HG03095 (cell line): ENCODE measurements around the gene PDXP.
"Not testable (repeated sequence)": the region's sequence is repeated elsewhere in the genome, so short reads cannot be mapped to it uniquely, and the experiment has no call there.

Experiments
- ATAC-seq: cut with Tn5 transposase; IDR thresholded peaks from one replicate; pipeline ENCODE4 v1.9.1; 2021; ENCODE audit warnings: moderate library complexity; ENCODE audit not compliant: unreplicated experiment

The PDXP gene

DNA sequence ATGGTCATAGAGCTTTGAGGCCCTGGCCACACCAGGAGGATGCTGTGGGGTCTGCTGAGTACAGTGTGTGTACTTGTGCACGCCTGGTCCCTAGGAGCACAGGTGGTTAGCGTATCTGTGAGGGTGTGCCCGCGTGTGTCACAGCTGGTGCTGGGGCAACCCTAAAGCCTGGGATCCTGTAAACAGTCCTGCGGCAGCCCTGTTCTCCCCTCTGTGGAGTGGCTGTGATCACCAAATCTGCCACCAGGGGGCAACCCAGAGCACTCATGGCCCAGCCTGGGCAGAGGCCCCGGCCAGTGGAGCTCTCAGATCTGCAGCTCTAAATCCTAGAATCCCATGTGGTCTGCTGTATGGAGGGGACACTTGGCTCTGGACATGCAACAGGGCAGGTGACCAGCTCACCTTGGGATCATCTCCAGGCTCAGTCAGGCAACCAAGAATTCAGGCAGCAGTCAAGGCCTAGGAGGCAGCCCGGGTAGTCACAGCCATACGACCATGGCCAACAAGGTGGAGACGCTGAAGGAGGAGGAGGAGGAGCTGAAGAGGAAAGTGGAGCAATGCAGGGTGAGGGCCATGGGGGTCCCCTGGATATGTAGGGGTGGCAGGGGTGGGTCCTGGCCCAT lies 15.2 kb upstream of the PDXP start:
- peak; percentile 43 for ATAC-seq

DNA sequence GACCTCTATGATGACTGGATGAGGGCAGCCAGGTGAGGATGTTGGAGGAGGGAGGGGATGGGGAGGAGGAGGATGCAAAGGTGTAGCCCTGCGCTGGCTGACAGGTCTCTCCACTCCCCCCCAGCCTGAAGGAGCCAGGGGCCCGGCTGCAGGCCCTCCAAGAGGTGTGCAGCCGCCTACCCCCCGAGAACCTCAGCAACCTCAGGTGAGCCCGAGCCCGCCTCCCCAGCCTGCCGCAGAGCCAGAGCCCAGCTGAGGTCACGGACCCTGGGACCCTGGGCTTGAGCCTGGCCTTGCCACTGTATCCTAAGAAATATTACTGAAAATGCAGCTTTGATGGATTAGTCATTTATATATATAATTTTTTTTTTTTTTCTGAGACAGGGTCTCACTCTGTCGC lies 11.2 kb upstream of the PDXP start:
- ATAC-seq = no peak

DNA sequence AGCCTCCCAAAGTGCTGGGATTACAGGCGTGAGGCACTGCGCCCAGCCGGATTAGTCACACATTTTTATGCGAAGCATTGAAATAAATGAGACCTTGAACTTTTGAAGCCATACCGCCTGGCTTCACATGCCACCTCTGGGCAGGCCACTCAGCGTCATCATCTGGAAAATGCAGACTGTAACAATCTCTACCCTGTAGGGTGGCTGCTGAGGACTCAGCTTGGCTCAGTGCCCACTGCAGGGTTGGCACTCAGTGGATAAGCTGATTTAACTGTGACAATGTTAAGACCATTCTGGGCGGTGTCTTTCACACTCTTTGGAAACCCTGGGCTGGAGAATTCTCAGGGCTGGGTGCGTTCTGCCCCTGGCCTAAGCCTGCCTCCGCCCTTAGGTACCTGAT lies 10.6 kb upstream of the PDXP start:
- no peak for ATAC-seq

DNA sequence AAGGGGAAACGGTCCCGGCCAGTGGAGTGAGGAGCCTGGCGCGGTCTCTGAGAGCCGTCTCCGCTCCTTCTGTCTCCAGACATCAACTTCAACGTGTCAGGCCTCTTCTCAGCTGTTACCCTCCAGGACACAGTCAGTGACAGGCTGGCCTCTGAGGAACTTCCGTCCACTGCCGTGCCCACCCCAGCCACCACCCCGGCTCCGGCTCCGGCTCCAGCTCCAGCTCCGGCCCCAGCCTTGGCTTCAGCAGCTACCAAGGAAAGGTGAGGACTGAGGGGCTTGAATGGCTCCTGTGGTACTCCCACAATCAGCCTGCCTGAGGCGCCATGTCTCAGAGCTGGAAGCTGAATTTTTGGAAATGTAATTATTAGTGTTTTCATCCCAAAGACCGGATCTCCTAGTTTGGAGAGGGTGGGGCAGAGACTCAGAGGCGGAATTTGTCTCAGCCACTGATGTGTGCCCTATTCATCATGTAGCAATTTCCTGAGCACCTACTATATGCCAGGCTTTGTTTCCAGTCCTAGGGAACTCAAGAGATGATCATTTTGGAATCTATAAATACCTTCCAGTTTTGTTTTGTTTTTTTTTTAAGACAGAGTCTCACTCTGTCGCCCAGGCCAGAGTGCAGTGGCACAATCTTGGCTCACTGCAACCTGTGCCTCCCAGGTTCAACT lies 7.9 kb upstream of the PDXP start:
- ATAC-seq = no peak

DNA sequence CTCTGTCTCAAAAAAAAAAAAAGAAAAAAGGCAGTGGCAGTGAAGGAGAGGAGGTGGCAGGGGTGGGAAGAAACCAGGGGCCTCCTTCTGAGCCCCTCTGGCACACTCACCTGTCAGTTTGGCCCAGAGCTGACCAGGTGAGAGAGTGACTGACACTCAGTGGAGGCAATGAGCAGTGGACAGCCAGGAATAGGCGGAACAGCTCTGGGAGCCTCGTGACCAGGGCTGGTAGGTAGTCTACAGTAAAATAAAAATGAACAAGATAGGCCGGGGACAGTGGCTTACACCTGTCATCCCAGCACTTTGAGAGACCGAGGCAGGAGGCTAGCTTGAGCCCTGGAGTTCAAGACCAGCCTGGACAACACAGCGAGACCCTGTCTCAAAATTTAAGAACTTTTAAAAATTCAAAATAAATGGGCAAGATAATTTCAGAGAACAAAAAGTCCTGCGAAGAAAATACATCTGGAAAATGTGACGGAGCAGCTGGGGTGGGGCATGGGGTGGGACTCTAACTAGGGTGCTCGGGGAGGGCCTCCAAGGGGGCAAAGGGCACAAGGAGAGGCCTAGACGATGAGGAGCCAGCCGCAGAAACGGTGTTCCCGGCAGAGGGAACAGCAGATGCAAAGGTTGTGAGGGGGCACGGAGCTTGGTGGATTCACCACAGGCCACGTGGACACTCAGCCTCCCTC lies 3.8 kb upstream of the PDXP start:
- no peak for ATAC-seq

DNA sequence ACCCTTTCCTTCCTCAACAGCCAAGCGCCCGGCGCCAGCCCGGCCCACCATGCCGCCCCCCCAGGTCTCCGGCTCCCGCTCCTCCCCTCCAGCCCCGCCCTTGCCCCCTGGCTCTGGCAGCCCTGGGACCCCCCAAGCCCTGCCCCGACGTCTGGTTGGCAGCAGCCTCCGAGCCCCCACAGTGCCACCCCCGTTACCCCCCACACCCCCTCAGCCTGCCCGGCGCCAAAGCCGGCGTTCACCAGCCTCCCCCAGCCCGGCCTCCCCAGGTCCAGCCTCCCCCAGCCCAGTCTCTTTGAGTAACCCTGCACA lies 3.3 kb upstream of the PDXP start:
- ATAC-seq = no peak

DNA sequence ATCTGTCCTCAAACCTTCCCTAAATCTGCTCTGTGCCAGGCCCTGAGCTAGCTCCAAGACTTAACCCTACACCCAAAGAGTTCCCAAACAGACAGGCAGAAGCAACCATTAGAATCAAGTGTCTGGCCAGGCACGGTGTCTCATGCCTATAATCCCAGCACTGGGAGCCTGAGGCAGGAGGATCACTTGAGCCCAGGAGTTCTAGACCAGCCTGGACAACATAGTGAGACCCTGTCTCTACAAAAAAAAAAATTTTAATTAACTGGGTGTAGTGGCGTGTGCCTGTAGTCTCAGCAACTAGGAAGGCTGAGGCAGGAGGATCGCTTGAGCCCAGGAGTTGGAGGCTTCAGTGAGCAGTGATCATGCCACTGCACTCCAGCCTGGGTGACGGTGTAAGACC lies 1.9 kb upstream of the PDXP start:
- ATAC-seq = not testable (repeated sequence)

DNA sequence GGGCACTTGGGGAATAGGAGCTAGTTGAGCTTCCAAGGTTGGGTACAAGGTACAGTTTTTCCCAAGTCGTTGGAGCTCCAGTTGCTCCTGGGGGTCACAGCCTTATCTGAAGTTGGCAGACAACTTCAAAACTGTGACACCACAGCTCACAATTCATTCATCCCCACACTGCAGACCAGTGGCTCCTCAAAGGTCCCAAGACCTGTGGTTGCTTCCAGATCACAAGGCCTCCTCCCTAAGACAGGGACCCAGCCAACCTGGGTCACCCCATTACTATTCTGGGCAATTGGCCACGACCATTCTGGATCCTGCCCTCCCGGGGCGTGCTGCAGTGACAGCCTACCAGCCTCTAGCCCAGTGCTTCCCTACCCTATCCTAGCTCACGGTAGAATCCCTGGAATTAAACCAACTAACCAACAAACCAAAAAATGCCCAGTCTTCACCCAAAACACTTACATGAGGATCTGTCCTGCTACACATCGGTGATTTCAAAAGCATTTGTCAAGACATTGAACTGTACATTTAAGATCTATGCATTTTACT lies 862 bp upstream of the PDXP start:
- no peak for ATAC-seq

DNA sequence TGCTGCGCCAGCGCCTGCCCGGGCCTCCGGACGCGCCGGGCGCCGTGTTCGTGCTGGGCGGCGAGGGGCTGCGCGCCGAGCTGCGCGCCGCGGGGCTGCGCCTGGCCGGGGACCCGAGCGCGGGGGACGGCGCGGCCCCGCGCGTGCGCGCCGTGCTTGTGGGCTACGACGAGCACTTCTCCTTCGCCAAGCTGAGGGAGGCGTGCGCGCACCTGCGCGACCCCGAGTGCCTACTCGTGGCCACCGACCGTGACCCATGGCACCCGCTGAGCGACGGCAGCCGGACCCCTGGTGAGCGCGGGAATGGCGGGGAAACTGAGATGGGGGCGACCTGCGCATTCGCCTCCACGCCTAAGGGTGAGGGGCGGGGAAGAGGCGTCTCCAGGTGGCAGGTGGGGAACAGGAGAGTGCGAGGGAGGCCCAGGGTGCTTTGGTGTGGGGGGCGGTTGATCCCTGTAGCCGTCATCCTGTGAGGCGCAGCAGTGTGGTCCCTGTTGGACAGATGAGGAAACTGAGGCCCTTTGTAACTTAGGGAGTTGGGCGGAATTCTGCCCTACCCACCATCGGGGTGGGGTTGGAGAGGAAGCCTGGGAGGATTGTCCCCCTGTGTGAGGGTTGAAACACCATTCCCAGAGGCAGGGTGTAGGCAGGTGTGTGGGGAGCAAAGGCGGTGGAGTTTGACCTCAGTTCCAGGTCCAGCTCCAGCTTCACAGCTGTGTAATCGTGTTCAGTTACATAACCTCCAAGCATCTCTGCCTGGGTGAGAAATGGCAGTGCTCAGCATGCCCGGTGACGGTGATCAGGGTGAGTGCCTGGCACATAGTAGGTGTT lies 758 bp downstream of the PDXP start:
- ATAC-seq = peak; percentile 16

DNA sequence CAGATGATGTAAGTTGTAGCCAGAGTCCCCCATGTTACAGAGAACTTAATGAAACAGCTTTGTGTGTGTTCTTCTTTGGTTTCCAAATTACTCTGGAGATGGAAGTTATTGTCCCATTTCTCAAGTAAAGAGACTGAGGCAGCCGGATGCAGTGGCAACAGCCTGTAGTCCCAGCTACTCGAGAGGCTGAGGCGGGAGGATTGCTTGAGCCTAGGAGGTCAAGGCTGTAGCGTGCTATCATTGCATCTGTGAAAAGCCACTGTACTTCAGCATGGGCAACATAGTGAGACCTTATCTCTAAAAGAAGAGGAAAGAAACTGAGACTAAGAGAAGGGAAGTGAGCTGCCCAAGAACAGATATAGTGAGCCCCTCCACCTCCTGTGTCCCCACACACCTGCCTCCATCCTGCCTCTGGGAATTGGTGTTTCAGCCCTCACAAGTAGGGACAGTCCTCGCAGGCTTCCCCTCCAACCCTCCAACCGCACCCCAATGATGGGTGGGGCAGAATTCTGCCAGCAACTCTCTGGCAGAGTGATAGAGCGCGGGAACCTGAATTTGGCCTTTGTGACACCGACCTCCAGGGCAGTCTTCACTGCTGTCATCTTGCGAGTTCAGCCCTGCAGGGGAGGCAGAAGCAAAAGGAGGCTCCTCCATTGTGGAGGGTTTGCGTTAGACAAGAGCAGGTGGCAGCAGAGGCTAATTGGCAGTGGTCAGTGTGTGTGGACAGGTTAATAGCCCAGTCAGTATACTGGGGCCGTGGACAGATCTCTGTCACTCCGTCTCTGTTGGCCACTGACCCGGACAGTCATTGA lies 1.6 kb downstream of the PDXP start:
- ATAC-seq = no peak

DNA sequence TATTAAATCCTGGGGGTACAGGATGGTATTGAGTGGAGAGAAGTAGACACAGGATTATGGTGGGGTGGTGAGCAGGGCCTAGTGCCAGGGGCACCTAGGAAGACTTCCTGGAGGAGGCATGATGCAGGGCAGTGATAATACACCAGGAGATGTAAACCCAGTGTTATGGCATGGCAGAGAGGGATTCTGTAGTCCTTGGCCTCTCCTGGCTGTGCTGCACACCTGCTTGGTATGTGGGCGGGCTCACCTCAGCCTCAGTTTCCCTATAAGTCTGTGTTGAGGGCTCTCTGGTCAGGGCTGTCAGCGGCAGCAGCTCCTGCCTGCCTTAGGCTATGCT lies 2.2 kb downstream of the PDXP start:
- no peak for ATAC-seq

DNA sequence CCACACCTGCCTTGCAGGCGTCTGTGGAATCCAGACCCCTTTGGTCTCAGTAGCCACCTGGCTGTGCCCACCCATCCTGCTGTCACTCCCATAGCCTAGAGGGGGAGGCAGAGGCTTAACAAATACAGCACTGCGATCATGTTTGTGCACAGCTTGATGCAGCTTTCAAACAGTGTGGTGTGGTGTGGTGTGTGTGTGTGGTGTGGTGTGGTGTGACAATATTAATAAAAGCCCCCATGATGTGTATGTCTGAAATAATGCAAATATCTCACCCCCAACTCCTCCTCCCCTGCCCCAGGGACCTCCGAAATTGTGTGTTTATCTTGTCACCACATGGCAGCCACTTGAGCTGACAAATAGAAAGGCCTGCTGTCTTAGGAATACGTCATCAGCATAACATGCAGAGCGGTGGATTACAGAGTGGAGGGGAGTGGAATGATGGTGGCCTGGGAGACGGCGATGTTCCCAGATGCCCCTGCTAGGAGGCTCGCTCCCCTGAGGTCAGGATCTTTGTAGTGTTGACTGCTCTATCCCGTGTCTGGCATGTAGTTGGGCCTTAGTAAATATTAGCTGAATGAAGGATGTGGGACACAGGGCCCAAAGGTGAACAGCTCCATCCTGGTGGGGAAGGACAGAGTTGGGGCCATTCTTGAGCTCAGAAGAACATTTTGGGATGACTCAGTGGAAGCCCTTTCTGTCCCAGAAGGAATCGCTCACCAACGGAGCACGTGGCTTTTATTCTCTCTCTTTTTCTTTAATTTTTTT lies 2.8 kb downstream of the PDXP start:
- no peak for ATAC-seq

DNA sequence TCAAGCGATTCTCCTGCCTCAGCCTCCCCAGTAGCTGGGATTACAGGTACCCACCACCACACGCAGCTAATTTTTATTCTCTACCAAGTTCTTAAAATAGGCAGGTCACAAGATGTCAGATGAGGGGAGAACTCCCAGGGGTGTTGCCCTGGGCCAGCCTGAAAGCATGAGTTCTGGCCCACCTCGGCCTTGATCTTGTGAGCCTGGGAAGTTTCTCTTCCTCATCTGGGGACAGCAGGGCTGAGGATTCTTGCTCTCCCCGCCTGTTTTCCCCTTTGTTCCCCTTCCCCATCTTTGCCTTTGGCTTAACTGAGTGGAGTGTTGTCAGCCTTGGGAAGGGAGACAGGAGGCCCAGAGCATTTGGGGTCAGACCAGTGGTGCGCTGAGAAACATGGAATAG lies 3.5 kb downstream of the PDXP start:
- no peak for ATAC-seq

DNA sequence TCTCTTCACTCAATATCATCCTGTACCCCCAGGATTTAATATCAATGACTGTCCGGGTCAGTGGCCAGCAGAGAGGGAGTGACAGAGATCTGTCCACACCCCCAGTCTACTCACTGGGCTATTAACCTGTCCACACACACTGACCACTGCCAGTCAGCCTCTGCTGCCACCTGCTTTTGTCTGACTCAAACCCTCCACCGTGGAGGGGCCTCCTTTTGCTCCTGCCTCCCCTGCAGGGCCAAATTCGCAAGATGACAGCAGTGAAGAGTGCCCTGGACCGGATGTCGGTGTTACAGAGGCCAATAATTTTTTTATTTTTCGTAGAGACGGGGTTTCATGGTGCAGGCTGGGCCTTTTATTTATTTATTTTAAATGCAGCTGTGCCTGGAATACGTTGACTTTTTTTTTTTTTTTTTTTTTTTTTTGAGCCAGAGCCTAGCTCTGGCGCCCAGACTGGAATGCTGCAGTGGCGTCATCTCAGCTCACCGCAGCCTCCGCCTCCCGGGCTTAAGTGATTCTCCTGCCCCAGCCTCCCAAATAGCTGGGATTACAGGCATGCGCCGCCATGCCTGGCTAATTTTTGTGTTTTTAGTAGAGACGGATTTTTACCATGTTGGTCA lies 5.1 kb downstream of the PDXP start:
- no peak for ATAC-seq

DNA sequence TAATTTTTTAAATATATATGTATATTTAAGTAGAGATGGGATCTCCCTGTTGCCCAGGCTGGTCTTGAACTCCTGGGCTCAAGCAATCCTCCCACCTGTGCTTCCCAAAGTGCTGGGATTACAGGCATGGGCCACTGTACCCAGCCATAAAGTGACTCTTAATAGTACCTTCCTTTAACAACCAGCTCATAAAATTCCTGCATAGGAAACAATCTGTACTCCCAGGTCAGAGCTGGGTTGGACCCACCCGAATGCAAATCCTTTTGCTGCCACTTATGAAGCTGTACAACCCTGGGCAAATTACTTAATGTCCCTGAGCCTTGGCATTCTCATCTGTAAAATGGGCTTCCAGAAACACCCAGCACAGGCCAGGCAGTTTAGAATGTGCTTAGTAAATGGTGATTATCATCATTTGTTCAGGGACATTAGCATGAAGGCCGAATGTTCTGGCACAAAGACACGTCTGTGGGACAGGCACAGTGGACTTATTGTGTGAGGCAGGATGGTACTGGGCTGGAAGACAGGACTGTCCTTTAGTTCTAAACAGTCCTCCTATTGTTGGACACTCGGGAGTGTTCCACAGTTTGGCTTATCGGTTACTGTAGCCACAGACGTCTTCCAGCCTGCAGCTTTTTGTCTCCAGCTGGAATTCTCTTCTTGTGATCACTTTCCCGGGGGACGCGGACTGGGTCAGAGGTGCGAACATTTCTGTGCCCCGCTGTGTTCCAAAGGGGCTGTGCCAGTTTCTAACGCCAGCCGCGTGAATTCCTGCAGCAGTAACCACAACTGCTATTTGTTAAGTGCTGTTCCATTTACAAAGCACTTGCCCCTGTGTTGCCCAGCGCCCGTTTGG lies 6.0 kb downstream of the PDXP start:
- ATAC-seq = no peak

DNA sequence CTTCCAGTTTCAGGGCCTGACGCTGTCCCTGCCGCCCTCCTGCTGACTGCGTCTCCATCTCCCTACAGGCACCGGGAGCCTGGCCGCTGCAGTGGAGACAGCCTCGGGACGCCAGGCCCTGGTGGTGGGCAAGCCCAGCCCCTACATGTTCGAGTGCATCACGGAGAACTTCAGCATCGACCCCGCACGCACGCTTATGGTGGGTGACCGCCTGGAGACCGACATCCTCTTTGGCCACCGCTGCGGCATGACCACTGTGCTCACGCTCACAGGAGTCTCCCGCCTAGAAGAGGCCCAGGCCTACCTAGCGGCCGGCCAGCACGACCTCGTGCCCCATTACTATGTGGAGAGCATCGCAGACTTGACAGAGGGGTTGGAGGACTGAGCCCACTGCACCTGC lies 7.0 kb downstream of the PDXP start:
- ATAC-seq = no peak

DNA sequence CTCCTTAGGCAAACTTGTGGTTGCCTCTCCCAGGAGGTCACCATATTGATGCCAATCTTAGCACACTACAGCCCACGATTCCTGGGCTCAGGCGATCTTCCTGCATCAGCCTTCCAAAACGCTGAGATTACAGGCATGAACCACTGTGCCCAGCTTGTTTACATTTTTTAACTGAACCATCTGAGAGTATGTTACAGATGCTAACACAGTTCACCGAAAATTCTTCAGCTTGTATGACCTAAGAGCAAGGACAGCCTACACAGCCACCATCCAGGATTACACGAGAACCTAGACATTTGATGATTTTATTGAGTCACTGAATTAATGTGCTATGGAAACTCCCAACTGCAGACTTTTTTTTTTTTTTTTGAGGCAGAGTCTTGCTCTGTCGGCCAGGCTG lies 11.1 kb downstream of the PDXP start:
- ATAC-seq = no peak

DNA sequence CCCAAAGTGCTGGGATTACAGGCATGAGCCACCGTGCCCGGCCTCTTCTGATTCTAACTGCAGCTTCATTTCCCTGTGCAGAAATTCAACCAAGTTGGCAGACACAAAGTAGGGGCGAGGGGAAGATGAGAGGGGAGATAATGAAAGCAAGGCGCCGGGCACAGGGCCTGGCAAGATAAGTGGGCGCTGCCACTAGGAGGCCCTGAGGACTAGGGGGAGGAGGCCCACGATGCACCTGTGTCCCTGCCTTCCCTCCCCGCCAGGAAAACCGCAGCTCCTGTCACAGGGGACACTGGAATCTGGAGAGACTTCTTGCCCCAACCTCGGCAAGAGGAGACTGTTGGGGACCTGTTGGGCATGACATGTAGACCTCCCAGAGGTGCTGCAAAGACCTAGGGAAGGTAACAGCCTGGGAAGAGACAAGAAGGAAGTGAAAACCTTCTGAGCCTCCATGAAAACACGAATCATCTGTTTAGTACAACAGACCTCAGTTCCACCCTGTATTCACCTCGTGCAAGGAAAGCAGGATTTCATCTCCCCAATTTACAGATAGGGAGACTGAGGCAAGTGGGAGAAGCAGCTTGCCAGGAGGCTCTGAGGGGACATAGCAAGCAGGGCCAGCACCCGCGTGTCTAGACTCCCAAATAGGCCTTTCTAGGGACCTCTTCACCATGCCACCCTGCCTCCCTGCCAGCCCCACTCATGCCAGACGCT lies 13.8 kb downstream of the PDXP start:
- ATAC-seq = no peak
